Measurements from ENCODE around the gene C2orf72. TPM values are rescaled to one million over a fixed set of nuclear protein-coding genes. Genes with fewer than 3 reads are reported as not detected.

C2orf72 gene
- total and polyA plus RNA-seq, 4 donors = 0.28 to 1.3 (median 0.56) TPM

DNA sequence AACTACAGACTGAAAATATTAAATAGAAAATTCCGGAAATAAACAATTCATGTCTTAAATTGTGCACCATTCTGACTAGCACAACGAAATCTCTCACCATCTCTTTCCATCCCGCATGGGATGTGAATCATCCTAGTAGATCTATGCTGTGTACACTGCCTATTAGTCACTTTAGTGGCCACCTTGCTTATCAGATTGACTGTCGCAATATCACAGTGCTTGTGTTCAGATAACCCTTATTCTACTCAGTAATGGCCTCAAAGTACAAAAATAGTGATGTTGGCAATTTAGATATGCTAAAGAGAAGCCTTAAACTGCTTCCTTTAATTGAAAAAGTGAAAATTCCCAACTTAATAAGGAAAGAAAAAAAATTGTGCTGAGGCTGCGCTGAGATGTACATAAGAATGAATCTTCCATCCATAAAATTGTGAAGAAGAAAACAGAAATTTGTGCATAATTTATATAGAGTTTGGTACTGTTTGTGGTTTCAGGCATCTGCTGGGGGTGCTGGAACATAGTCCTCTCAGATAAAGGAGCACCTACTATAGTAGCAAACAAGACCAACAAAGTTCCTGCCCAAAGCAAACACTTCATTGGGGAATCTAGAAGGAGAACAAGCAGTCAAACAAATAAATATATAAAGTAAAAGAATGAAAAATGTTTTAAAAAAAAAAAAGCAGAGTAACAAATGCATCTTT, 31.4 kb downstream of the C2orf72 start:
- WGBS, 2 donors = 93 to 97% methylated on average over 5 of the region's 5 CpGs
- no peak overlapping the region for H3K4me3 ChIP-seq
- no peak overlapping the region for H3K9ac ChIP-seq (ENCODE audit: insufficient read depth in 1 of 2, low read length in 2 of 2)
- TF ChIP-seq, protein P1, sequence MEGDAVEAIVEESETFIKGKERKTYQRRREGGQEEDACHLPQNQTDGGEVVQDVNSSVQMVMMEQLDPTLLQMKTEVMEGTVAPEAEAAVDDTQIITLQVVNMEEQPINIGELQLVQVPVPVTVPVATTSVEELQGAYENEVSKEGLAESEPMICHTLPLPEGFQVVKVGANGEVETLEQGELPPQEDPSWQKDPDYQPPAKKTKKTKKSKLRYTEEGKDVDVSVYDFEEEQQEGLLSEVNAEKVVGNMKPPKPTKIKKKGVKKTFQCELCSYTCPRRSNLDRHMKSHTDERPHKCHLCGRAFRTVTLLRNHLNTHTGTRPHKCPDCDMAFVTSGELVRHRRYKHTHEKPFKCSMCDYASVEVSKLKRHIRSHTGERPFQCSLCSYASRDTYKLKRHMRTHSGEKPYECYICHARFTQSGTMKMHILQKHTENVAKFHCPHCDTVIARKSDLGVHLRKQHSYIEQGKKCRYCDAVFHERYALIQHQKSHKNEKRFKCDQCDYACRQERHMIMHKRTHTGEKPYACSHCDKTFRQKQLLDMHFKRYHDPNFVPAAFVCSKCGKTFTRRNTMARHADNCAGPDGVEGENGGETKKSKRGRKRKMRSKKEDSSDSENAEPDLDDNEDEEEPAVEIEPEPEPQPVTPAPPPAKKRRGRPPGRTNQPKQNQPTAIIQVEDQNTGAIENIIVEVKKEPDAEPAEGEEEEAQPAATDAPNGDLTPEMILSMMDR (IDR thresholded peaks at IDR 0.05; ENCODE audit: control extremely low read depth, extremely low read depth) = no peak
- H3K9me3 ChIP-seq (ENCODE audit: control insufficient read depth in 4 of 4, insufficient read depth in 3 of 4, low read length in 3 of 4) = no peaks in the 10 kb centered on the region
- peaks cover 11 to 46% (median 27%) of the 10 kb centered on the region in 4 donors for H3K36me3 ChIP-seq (ENCODE audit: control insufficient read depth in 4 of 4, insufficient read depth in 4 of 4, low read length in 4 of 4)
- no peak for DNase-seq
- H3K27me3 ChIP-seq (ENCODE audit: control insufficient read depth in 3 of 3, insufficient read depth in 3 of 3, low read length in 2 of 3) = no peaks in the 10 kb centered on the region
- H3K4me1 ChIP-seq (ENCODE audit: control insufficient read depth in 5 of 5, insufficient read depth in 5 of 5, low read length in 5 of 5) = peaks cover 0 to 3% (median 0%) of the 10 kb centered on the region in 5 donors
- ATAC-seq (ENCODE audit: insufficient read depth, low FRiP score) = no peak
- no peak overlapping the region for H3K27ac ChIP-seq (ENCODE audit: low read depth in 1 of 2, low read length in 1 of 2)

DNA sequence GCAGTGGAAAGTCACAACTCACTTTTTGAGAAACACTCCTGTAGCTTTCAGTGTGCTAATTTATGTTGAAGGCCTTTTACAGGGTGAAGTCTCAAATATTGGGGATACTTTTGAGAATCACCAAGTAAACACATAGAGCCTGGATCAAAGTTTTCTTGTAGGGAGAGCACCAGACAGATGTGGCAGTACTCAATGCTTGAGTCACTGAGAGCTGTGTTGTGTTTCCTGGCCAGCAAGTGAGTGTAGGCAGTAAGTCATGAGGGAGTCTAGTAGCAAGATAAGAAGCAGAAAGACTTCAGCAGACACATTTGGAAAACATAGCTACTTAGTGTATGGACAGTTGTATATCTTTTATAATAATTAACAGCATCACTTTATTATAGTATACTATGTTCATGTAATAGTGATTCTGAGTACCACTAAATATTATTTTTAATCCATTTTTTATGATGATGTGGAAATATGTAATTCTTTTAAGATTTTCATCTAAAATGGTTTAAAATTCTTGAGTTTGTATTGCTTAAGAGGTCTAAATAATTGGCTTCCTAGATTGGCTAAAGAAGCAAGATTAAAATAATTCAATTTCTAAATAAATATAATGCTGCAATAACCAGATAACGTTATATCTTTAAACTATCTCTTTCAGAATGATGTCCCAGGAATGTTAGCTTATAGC, 32.2 kb downstream of the C2orf72 start:
- no peak overlapping the region for H3K27ac ChIP-seq (ENCODE audit: low read depth in 1 of 2, low read length in 1 of 2)
- peaks cover 0 to 3% (median 0%) of the 10 kb centered on the region in 5 donors for H3K4me1 ChIP-seq (ENCODE audit: control insufficient read depth in 5 of 5, insufficient read depth in 5 of 5, low read length in 5 of 5)
- H3K9me3 ChIP-seq (ENCODE audit: control insufficient read depth in 4 of 4, insufficient read depth in 3 of 4, low read length in 3 of 4) = no peaks in the 10 kb centered on the region
- H3K4me3 ChIP-seq = no peak overlapping the region
- TF ChIP-seq, protein P1 (IDR thresholded peaks at IDR 0.05; ENCODE audit: control extremely low read depth, extremely low read depth) = no peak
- 92 to 93% methylated on average over 1 of the region's 1 CpG for WGBS, 2 donors
- H3K36me3 ChIP-seq (ENCODE audit: control insufficient read depth in 4 of 4, insufficient read depth in 4 of 4, low read length in 4 of 4) = peaks cover 11 to 46% (median 25%) of the 10 kb centered on the region in 4 donors
- DNase-seq (no peak), ATAC-seq (ENCODE audit: insufficient read depth, low FRiP score) (no peak)
- no peak overlapping the region for H3K9ac ChIP-seq (ENCODE audit: insufficient read depth in 1 of 2, low read length in 2 of 2)
- H3K27me3 ChIP-seq (ENCODE audit: control insufficient read depth in 3 of 3, insufficient read depth in 3 of 3, low read length in 2 of 3) = no peaks in the 10 kb centered on the region

DNA sequence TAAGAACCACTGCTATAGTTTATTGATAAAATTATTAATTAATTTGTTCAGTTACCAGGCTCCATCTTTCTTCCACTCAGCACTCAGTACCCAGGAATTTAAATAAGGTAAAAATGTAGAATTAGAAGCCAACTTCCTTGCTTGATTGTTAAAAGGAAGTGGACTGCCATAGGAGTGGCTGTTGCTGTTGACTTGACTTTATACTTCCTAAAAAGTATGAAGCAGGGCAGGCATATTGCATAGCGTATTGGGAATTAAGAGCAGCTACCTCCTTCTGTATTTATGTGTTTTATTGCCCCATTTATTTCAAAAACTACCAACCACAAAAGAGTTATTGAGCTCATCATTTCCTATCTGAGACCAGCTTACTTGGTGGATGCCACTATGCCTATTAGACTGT, 47.2 kb downstream of the C2orf72 start:
- no peaks in the 10 kb centered on the region for H3K4me1 ChIP-seq (ENCODE audit: control insufficient read depth in 5 of 5, insufficient read depth in 5 of 5, low read length in 5 of 5)
- no peak overlapping the region for H3K27ac ChIP-seq (ENCODE audit: low read depth in 1 of 2, low read length in 1 of 2)
- 29 to 69% methylated on average over 1 of the region's 1 CpG for WGBS, 2 donors
- ATAC-seq (ENCODE audit: insufficient read depth, low FRiP score) (no peak), DNase-seq (no peak)
- H3K9me3 ChIP-seq (ENCODE audit: control insufficient read depth in 4 of 4, insufficient read depth in 3 of 4, low read length in 3 of 4) = no peaks in the 10 kb centered on the region
- H3K4me3 ChIP-seq = no peak overlapping the region
- H3K36me3 ChIP-seq (ENCODE audit: control insufficient read depth in 4 of 4, insufficient read depth in 4 of 4, low read length in 4 of 4) = peaks cover 32 to 48% (median 37%) of the 10 kb centered on the region in 4 donors
- TF ChIP-seq, protein P1 (IDR thresholded peaks at IDR 0.05; ENCODE audit: control extremely low read depth, extremely low read depth) = no peak
- no peak overlapping the region for H3K9ac ChIP-seq (ENCODE audit: insufficient read depth in 1 of 2, low read length in 2 of 2)
- no peaks in the 10 kb centered on the region for H3K27me3 ChIP-seq (ENCODE audit: control insufficient read depth in 3 of 3, insufficient read depth in 3 of 3, low read length in 2 of 3)

Data from lung (tissue), 12 donors.